Breast epithelium (tissue), 3 donors: ENCODE measurements around the gene SLC22A14.

Experiments
- CTCF ChIP-seq, 3 donors: fragments of 450-650 bp; IDR thresholded peaks; one replicate each; pipeline ENCODE4 v1.5.1; 2016 to 2017; ENCODE audit warnings: antibody characterized with exemption in 3 of 3, mild to moderate bottlenecking in 3 of 3, moderate library complexity in 3 of 3
- POLR2A ChIP-seq: fragments of 450-650 bp; IDR thresholded peaks from one replicate; pipeline ENCODE4 v1.6.1; 2016; ENCODE audit warnings: antibody characterized with exemption, mild to moderate bottlenecking, moderate library complexity
- POLR2AphosphoS5 ChIP-seq, 3 donors: sonication (generic); formaldehyde crosslinking; IDR thresholded peaks; one replicate each; pipeline ENCODE4 v1.6.1; 2017; ENCODE audit warnings: antibody characterized with exemption in 3 of 3

DNA sequence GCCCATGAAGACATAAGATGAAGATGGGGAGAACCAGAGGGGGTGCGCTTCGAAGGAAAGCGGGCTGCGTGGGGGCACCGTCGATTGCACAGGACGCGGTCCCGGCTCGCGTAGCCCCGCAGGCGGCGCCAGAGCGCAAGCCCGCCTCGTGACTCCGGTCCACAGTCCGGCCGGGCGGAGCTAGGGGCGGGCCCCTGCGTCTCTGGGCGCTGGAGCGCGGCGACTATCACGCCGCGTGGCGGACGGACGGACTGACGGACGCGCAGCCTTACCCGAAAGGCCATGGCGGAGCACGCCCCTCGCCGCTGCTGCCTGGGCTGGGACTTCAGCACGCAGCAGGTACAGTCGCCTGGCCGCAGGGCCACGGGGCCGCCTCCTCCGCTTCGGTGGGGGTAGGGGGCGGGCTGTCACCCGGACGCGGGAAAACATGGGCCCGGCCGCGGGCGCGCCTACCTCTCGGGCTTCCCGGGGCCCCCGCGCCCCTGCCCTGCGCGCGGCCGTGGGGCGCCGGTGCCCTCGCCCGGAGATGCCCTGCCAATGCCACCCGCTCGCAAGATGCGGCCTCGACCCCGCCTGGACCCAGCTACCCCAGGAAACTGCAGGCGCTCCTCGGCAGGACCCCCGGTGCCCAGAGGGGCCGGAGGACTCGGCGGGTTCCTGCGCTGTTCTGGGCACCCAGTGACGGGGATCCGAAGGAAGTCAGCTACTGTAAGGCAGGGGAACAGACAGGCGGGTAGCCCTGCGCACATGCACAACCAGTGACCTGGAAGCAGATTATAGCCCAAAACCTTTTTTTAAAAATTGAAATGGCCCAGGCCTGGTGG is 64.7 kb downstream of the SLC22A14 start, which contains the start of gene XYLB:
- peak; percentile 21 to 77 (median 71) for TF ChIP-seq POLR2AphosphoS5 (IDR thresholded peaks at IDR 0.05)
- peak; percentile 52 to 81 (median 77) for TF ChIP-seq CTCF (IDR thresholded peaks at IDR 0.05)
- no peak for TF ChIP-seq POLR2A
